ENCODE measurements around the gene PROZ.

- TF ChIP-seq, protein P1, sequence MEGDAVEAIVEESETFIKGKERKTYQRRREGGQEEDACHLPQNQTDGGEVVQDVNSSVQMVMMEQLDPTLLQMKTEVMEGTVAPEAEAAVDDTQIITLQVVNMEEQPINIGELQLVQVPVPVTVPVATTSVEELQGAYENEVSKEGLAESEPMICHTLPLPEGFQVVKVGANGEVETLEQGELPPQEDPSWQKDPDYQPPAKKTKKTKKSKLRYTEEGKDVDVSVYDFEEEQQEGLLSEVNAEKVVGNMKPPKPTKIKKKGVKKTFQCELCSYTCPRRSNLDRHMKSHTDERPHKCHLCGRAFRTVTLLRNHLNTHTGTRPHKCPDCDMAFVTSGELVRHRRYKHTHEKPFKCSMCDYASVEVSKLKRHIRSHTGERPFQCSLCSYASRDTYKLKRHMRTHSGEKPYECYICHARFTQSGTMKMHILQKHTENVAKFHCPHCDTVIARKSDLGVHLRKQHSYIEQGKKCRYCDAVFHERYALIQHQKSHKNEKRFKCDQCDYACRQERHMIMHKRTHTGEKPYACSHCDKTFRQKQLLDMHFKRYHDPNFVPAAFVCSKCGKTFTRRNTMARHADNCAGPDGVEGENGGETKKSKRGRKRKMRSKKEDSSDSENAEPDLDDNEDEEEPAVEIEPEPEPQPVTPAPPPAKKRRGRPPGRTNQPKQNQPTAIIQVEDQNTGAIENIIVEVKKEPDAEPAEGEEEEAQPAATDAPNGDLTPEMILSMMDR (optimal IDR thresholded peaks at IDR 0.05 in 1 of 3, IDR thresholded peaks at IDR 0.05 in 1 of 3, conservative IDR thresholded peaks at IDR 0.05 in 1 of 3; ENCODE audit: extremely low read depth in 1 of 3, insufficient read depth in 2 of 3, low read length in 3 of 3), result no peak
- TF ChIP-seq EZH2 (IDR thresholded peaks at IDR 0.05; ENCODE audit: low read length), result no peak
Measured at GRCh38 chr13:113178896-113179167, 20.4 kb downstream of the PROZ start.
